SIG-M5 treated with dmso at 0.1 percent for 504 hours (cell line): ENCODE data around the gene TMPRSS4.

Experiments
- DNase-seq: peaks from one replicate; lab custom pipeline; 2025; ENCODE audit not compliant: unreplicated experiment; lab: John Stamatoyannopoulos, UW

The TMPRSS4 gene

DNA sequence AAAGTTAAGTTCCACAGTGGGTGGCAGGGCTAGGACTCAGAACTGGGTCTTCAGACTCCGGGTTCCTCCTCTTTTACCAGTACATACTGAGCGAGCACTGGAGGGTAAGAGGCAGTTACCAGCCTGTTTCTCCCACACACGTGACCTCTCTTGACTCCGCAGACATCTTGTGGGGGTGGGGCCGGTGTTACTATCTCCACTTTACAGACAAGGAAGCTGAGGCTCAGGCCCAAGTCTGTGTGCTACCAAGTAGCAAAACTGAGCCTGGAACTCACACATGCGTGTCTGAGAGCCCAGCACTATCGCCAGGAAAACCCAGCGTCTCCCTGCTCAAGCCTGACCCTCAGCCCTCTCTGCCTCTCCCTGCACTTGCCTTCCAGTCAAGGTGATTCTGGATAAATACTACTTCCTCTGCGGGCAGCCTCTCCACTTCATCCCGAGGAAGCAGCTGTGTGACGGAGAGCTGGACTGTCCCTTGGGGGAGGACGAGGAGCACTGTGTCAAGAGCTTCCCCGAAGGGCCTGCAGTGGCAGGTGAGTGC, 25.9 kb downstream of the TMPRSS4 start:
- no peak for DNase-seq

DNA sequence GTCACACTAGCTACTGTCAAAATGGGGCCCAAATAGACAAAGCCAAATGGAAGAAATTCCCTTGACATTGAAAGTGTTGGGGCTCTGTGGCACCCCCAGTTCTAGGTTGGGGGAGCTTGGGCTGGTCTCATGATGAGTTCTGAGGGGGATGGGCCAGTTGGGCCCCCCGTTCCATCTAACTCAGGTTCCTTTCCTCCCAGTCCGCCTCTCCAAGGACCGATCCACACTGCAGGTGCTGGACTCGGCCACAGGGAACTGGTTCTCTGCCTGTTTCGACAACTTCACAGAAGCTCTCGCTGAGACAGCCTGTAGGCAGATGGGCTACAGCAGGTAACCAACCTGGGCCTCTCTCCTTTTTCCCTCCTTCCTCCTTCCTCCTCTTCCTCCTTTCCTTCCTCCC, 27.6 kb downstream of the TMPRSS4 start:
- DNase-seq = no peak

DNA sequence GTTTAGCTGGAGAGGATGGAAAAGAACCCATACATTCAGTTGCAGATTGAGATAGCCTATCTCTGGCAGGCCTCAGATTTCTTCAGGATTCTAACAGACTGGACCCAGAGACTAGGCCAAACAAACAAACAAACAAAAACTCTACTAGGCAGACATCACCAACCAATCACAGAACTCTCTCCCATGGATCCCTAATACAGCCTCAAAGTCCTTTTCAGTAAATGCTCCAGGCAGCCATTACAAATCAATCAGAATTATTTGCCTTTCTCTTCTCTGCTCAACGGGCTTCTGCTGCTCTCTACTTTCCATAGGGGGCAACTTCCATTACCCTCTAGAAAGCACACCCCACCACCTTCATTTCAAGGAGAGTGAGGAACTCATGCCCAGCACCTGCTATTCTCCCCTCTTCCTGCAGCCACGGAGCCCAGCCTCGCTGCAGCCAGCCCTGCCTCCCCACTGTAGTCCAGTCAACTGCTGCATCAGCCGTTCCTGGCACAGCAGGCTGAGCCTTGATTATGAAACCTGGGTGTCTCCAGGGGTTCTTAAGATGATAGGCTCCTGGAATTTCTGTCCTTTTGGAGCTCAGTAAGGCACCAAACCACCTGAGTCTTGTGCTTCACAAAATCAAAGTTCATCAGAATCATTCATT, 28.9 kb downstream of the TMPRSS4 start:
- no peak for DNase-seq

DNA sequence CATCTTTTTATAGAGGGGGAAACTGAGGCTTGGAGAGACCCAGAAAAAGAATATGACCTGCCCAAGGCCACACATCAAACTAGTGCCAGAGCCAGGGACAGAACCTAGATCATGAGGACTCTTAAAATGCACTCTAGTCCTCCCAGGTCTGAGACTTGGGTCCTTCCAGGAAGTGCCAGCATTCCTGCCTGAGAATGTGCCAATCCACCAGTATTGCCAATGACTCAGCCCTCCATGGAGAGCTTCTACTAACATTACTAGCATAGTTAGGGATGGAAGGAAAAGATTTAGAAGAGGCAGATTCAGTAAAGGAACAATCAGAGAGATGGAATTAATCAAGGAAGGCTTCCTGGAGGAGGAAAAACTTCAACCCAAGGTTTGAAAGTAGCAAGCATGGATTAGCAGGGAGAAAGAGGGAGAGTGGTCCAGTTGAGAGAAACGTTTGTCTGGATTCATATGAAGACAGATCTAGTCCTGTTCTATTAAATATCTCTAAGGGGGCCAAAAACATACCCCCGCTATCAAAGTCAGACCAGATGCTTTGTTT, 30.0 kb downstream of the TMPRSS4 start:
- no peak for DNase-seq

DNA sequence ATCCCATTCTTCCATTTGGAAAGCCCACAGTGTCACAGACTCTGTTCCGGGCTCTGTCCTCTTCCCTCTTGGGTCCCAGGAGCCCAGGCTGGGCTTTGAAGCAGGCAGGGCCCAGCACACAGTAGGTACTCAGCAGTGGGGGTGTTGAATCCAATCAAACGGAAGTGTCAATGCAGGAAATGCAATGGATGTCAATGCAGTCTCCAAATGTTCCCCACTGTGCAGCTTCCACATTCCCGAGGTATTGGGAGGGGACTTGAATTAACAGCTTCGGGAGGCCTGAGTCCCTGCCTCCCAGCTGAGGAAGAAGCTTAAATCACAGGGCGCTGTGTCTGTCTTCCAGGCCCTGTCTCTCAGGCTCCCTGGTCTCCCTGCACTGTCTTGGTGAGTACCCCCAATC, 31.6 kb downstream of the TMPRSS4 start:
- DNase-seq = no peak

DNA sequence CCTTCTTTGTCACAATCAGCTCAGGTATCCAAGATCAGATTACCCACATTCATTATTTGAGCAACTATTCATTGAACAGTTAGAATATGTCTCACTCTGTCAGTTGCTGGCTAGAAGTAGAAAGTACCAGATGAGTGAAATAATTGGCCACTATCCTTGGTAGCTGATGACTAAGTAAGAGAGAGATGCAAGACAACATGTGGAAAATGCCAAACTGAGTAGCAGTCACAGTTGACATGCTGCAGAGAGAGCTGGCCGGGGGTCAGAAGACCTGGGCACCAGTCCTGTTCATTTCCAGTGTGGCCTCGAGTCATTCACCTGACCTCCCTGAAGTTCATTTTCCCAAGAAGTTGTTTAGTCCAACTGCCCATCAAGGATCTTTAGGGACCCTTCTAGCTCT, 32.4 kb downstream of the TMPRSS4 start:
- DNase-seq = no peak

DNA sequence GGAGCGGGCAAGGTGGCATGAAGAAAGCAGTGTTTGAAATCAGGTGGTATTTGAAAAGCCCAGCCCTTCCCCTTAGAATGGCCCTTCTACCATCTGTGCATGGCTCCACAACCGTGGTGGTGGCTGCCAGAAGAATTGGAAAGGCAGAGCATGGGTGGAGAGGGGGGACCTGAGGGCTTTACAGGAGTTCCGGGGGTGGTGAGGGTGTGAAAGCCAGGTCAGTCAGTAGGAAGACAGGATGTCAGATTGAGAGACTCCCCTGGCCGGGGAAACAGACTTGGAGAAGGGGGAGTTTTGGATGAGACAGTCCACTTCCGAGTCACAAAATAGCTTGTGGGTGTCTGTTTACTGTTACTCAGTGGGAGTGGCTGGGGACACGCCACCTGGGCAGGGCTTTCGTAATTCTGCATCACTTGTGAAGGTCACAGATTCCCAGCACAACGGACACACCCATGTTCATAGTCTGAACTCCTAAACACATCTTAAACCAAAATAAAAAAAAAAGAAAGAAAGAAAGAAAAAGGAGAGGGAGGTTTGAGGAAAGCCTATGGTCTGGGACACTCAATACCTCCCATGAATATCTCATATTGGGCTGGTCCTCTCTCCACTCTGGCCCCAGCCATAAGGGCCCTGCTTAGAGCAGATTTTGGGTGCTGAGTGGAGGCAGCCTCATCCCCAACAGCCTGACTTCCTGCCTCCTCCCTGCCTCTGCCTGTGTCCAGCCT, 34.3 kb downstream of the TMPRSS4 start:
- DNase-seq = no peak

DNA sequence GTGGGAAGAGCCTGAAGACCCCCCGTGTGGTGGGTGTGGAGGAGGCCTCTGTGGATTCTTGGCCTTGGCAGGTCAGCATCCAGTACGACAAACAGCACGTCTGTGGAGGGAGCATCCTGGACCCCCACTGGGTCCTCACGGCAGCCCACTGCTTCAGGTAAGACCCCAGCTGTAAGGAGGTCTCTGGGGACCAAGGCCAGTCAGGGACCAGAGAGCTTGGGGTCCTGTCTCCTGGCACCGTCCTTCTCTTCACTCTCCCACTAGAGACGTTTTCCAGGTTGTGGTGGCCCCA, 34.8 kb downstream of the TMPRSS4 start:
- no peak for DNase-seq

DNA sequence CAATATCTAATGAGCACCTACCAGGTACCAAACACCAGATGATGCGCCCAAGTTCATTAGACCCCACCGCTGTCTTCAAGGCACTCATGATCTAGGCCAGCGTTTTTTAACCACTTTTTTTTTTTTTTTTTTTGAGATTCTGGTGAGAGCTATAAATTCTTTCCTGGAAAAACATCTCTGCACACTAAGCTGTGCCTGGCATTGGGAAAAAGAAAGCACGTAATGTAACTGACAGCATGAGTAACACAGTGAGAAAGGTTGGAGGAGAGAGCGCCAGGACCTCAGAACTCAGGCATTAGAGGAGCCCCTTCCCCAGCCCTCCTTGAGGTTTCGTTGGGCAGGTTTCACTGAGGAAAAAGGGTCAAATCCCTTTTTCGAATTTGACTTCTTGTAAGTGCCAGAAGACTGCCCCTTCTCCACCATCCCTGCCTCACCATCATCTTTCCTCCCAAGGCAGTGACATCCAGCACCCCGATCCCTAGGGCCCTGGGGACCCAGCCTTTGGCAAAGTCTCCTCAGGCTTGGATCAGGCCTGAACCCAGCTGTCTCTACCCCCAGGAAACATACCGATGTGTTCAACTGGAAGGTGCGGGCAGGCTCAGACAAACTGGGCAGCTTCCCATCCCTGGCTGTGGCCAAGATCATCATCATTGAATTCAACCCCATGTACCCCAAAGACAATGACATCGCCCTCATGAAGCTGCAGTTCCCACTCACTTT, 36.0 kb downstream of the TMPRSS4 start:
- no peak for DNase-seq

DNA sequence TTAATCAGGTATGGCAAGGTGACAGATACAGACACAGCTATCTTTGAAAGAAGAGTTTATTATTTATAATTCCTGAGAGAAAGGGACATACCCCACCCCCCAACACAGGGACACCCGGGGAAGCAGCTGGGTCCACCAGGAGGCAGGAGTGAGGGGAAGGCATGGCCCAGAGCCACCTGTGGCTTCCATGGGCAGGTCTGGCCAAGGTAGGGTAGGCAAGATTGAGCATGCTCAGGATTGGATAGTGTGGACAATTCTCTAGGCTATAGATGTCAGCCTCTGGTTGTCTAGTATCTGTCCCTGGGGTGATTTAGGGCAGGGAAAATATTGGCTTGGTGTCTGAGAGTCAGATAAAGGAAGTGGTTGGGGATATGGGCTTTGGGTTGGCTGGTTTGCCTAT, 37.4 kb downstream of the TMPRSS4 start:
- no peak for DNase-seq

DNA sequence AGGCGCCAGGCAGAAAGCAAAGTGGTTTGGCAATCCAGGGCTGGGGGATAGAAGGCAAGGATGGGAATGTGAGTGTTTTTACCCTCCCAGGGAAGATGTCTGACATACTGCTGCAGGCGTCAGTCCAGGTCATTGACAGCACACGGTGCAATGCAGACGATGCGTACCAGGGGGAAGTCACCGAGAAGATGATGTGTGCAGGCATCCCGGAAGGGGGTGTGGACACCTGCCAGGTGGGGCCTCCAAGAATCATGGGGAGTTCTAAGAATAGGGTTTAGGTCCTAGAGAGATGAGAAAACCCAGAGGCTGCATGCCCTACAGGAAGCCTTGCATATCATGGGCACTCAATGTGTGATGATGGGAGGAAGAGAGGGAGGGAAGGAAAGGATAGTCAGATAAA, 38.2 kb downstream of the TMPRSS4 start:
- no peak for DNase-seq

DNA sequence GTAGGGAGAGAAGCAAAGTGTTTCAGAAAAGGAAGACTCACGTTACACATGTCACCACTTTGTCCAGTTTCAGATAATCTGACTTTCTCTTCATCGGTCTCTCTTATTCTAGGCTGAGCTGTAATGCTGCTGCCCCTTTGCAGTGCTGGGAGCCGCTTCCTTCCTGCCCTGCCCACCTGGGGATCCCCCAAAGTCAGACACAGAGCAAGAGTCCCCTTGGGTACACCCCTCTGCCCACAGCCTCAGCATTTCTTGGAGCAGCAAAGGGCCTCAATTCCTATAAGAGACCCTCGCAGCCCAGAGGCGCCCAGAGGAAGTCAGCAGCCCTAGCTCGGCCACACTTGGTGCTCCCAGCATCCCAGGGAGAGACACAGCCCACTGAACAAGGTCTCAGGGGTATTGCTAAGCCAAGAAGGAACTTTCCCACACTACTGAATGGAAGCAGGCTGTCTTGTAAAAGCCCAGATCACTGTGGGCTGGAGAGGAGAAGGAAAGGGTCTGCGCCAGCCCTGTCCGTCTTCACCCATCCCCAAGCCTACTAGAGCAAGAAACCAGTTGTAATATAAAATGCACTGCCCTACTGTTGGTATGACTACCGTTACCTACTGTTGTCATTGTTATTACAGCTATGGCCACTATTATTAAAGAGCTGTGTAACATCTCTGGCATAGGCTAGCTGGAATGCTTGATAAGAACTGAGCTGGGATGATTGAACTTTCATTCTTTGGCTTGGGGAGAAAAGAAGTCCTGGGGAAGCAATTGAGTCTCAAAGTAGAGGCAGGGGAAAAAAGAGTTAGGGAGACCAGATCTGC, 41.1 kb downstream of the TMPRSS4 start:
- no peak for DNase-seq

DNA sequence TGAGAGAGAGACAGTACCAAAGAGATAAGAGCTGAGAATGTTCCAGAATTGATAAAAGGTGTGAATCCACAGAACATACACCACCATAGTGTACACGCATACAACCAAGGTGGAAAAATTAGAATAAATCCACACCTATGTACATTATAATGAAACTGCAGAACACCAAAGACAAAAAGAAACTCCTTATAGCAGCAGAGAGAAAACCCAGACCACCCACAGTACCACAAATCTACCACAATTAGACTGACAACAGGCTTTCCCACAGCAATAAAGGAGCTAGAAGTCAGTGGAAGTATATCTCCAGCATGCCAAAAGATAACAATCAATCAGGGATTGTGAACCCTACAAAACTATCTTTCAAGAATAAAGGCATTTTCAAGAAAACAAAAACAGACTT, 43.9 kb downstream of the TMPRSS4 start:
- DNase-seq = no peak

DNA sequence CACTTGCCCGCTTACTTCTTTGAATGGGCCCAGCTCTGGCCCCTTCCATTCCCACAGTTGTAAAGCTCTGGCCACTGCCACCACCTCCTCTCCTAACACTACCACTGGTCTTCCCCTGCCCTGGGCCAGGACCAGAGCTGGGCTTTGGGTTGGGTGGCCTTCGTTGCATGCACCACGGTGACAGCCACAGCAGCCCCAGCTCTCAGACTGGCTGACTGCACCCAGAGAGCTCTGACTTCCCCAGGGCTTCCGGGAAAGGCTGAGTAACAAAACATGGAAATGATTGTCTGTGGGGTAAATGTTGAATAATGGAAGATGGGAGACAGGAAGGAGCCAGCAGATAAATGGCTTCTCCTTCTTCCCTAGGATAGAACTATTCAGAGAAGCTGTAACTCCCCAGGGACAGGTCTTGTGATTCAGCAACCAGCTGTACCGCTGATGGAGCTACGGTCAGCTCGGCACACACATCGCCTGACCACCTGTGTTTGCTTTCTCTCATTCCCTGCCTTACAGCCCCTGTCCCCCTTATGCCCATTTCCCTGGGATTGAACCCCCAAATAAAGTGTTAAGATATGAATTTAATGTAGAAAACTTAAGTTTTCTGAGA, 48.2 kb downstream of the TMPRSS4 start:
- DNase-seq = no peak

DNA sequence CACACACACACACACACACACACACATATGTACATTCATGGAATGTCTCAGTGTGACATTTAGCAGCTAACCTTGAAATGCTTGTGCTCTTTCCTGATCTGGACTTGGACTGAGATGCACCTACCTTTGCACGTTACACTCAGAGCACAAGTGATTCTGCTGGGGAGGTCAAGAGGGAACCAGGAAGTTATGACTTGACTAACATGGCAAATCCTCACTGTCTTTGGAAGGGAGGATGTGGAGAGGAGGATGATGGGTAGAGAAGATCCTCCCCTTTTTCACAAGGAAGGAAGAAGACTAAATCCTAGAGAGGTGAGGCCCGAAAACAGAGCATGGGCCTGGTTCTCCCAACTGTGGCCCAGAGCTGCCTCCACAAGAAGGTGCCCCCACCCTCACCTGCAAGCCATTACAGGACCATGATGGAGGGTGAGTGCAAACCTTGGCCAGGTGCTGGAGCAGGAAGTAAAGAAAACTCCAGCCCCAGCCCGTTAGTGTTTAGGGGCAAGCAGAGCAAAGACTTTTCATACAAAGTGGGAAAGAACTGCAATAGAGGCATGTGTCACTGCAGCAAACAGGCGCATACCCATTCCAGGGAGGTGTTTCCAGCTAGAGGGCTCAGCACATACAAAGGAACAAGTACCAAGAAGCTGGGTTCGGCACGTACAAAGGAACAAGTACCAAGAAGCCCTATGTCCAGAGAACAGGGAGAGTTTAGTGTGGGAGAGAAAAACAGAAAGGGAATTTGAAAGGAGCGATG, 49.4 kb downstream of the TMPRSS4 start:
- DNase-seq = no peak

DNA sequence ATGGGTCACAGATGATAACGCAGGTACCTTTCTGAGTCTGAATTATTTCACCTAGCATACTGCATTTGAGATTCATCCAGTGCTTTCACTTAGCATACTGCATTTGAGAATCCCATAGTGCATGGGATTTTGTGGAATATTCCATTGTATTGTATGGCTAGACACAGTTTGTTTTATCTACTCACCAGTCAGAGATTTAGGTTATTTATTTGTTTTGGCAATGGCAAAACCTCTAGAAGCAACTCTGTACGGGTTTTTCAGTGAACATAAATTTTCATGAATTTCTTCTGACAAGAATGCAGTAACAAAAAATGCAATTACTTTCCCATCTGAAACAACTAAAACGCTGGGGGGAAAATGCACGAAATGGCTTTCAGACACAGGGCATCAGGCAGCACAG, 51.4 kb downstream of the TMPRSS4 start:
- no peak for DNase-seq

DNA sequence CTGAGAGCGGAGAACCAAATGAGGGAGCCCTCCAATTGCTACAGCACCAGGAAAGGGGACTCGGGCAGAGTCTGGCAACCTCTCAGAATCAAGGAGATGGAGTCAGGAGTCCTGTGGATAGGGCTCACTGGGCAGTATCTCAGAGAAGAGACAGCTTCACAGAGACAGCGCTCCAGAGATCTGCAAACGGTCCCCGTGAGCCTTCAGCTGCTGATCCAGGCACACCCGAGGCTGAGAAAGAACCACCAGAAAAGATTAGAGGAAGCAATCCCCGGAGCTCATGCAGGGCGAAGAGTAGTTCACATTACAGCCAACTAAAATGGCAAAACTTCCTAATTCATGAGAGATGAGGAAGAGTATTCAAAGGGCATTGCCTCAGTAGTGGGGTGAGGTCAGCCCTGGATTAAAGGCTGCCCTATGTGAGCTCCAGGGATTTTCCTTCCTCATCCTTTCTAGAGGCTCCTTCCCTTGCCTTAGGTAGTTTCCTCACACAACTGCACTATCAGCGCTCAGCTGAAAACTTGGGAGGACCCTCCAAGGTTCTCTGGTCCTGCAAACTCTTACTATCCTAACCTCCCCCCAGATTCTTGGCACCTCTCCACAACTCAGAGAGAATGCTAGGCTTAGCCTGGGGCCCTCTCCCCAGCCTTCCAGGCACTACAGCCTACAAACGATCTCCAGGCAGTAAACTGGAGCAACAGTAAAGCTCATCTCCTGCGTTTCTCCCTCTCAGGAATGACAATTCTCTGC, 52.0 kb downstream of the TMPRSS4 start:
- DNase-seq = peak; percentile 24

DNA sequence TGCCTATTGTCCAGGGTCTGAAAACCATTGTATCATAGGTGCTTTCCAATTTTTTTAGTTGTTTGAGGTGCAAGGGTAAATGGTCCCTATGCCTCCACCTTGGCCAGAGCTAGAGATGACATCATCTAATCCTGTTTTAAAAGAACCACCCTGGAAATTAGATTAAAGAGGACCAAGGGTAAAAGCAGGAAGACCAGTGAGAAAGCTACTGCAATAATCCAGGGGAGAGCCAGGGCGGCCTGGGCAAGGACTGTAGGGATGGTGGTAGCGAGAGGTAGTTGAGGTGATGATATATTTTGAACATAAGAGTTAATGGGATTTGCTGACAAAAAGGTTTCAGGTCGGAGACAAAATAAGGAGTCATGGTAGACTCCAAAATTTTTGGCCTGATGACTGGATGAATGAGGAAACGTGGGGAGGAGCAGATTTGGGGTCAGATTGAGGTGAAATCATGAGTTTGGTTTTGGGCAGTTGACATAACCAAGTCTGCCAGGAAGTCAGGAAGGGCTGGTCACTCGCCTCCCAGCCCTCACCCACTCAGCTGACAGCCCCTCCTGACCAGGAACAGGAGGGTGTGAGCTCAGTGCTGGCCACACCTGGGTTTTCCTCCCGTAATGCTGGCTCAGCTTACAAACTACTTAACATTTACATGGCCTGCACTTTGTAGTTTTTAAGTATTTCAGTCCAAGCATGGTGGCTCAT, 52.7 kb downstream of the TMPRSS4 start:
- DNase-seq = no peak
